Esophagus (tissue), 2 donors: ENCODE measurements around the gene SPACA4. TPM values are rescaled to one million over a fixed set of nuclear protein-coding genes. Genes with fewer than 3 reads are reported as not detected.

Source experiments
- H3K27ac ChIP-seq, 2 donors: one replicate each; pipeline ENCODE4 v1.5.1; 2013; ENCODE audit warnings: low read depth in 2 of 2, mild to moderate bottlenecking in 2 of 2, inconsistent platforms in 1 of 2, low read length in 1 of 2, moderate library complexity in 1 of 2
- H3K27me3 ChIP-seq, 2 donors: one replicate each; pipeline ENCODE4 v1.6.1; 2013; ENCODE audit warnings: low read length in 2 of 2, control low read depth in 1 of 2, mild to moderate bottlenecking in 1 of 2; ENCODE audit not compliant: insufficient read depth in 2 of 2, control insufficient read depth in 1 of 2
- H3K36me3 ChIP-seq, 2 donors: one replicate each; pipeline ENCODE4 v1.6.1; 2013; ENCODE audit warnings: low read length in 1 of 2; ENCODE audit not compliant: control insufficient read depth in 2 of 2, insufficient read depth in 2 of 2
- H3K4me1 ChIP-seq, 2 donors: one replicate each; pipeline ENCODE4 v1.6.1; 2013; ENCODE audit warnings: low read length in 1 of 2; ENCODE audit not compliant: control insufficient read depth in 2 of 2, insufficient read depth in 2 of 2
- H3K4me3 ChIP-seq, 2 donors: one replicate each; pipeline ENCODE4 v1.5.1; 2013; ENCODE audit warnings: low read length in 2 of 2, mild to moderate bottlenecking in 2 of 2, low read depth in 1 of 2, moderate library complexity in 1 of 2
- H3K9me3 ChIP-seq, 2 donors: one replicate each; pipeline ENCODE4 v1.6.1; 2013; ENCODE audit warnings: mild to moderate bottlenecking in 2 of 2, low read depth in 1 of 2, low read length in 1 of 2, moderate library complexity in 1 of 2; ENCODE audit not compliant: control insufficient read depth in 2 of 2, insufficient read depth in 1 of 2
- WGBS, 2 donors: extraction: QIAGEN DNeasy Blood & Tissue Kit; methylation state at CpG; one replicate each; pipeline ENCODE4 v1.1.7; 2013; 5-methylcytosine and 5-hydroxymethylcytosine counted together
- polyA plus RNA-seq, 2 donors: library from polyadenylated mRNA; stranded (reverse); fragments of 200-250 nt; gene quantifications; one replicate each; pipeline ENCODE4 v1.2.3, GENCODE V29; 2013
- donor health status: healthy with polysubstance abuse.
- donor health status: Bipolar disorder and iron deficiency.

The SPACA4 gene
- polyA plus RNA-seq, 2 donors, result 1.2 to 1.9 TPM

GRCh38 chr19:48644839-48645619 lies 38.5 kb downstream of the SPACA4 start:
- WGBS, 2 donors, result 2% methylated on average over 24 to 25 of the region's 25 CpGs
- Histone ChIP-seq H3K4me3 (peak overlapping the region; percentile 51 to 57), H3K27ac (peak overlapping the region; percentile 76 to 79)

DNA sequence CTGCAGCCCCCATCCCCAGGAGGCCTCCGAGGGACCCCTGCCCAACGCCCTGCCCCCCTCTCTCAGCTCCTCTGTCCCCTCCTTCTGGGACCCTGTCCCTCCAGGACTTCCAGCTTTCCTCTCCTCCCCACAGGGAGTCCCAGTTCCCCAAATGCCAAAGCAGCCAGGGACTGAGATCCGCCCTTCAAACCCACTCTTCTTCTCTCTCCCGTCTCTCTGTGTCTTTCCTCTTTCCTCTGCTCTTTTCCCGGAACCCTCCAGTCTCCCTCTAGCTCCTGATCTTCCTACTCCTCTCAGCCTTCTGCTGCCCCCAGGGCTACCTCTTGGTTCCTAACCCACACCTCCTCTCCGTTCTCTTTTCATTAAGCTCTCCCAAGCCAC lies 39.1 kb downstream of the SPACA4 start:
- peaks cover 0 to 7% of the 10 kb centered on the region in 2 donors for H3K4me1 ChIP-seq
- no peaks in the 10 kb centered on the region for H3K27me3 ChIP-seq
- H3K27ac ChIP-seq, result peak overlapping the region; percentile 76 to 79
- H3K4me3 ChIP-seq, result peak overlapping the region; percentile 51 to 57
- H3K36me3 ChIP-seq, result no peaks in the 10 kb centered on the region
- WGBS, 2 donors, result 0 to 1% methylated on average over 6 of the region's 6 CpGs
- no peaks in the 10 kb centered on the region for H3K9me3 ChIP-seq

More at GRCh38 chr19:48644839-48645619, 38.5 kb downstream of the SPACA4 start:
- Histone ChIP-seq H3K4me1 (peaks cover 0 to 7% of the 10 kb centered on the region in 2 donors), H3K36me3 (no peaks in the 10 kb centered on the region), H3K9me3 (no peaks in the 10 kb centered on the region), H3K27me3 (no peaks in the 10 kb centered on the region)

- 0 to 1% methylated on average over 25 to 33 of the region's 33 CpGs for WGBS, 2 donors
- peak within 1 kb of the TSS; percentile 76 to 79 for H3K27ac ChIP-seq
- H3K27me3 ChIP-seq, result no peaks in the 10 kb centered on the region
- H3K36me3 ChIP-seq, result no peaks in the 10 kb centered on the region
- H3K4me1 ChIP-seq, result peaks cover 0 to 7% of the 10 kb centered on the region in 2 donors
- H3K4me3 ChIP-seq, result peak within 1 kb of the TSS; percentile 51 to 57
- no peaks in the 10 kb centered on the region for H3K9me3 ChIP-seq
Observed at GRCh38 chr19:48646001-48646721, 39.6 kb downstream of the SPACA4 start, which contains the start of gene CA11. Gene CA11 (minus strand): TSS chr19:48646187. CDS start chr19:48645632, 555 bp downstream.

GRCh38 chr19:48646722-48647216 lies 40.2 kb downstream of the SPACA4 start:
- H3K4me1 ChIP-seq, result peaks cover 0 to 7% of the 10 kb centered on the region in 2 donors
- WGBS, 2 donors, result 12 to 17% methylated on average over 6 to 8 of the region's 10 CpGs
- H3K9me3 ChIP-seq, result no peaks in the 10 kb centered on the region
- H3K27ac ChIP-seq, result peak overlapping the region in 1 of 2 donors; percentile 79
- no peaks in the 10 kb centered on the region for H3K36me3 ChIP-seq
- H3K27me3 ChIP-seq, result no peaks in the 10 kb centered on the region
- H3K4me3 ChIP-seq, result peak overlapping the region in 1 of 2 donors; percentile 51

DNA sequence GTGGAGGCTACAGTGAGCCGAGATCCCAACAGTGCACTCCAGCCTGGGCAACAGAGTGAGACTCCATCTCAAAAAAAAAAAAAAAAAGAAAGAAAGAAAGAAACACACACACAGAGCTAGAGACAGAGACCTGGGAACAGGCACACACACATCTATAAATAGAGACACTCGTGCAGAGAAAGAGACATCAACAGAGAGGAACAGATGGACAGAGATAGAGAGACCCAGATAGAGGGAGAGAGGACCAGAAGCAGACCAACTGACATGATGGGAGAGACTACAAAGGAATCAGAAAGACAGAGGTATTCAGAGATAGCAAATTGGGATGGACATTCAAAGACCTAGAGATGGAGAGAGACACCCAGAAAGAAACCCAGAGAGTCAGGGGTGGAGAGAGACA lies 41.6 kb downstream of the SPACA4 start:
- Histone ChIP-seq H3K9me3 (no peaks in the 10 kb centered on the region), H3K27me3 (no peaks in the 10 kb centered on the region), H3K36me3 (no peaks in the 10 kb centered on the region), H3K27ac (no peak overlapping the region), H3K4me1 (peaks cover 0 to 7% of the 10 kb centered on the region in 2 donors), H3K4me3 (no peak overlapping the region)
- WGBS, 2 donors, result 75 to 77% methylated on average over 2 of the region's 2 CpGs

DNA sequence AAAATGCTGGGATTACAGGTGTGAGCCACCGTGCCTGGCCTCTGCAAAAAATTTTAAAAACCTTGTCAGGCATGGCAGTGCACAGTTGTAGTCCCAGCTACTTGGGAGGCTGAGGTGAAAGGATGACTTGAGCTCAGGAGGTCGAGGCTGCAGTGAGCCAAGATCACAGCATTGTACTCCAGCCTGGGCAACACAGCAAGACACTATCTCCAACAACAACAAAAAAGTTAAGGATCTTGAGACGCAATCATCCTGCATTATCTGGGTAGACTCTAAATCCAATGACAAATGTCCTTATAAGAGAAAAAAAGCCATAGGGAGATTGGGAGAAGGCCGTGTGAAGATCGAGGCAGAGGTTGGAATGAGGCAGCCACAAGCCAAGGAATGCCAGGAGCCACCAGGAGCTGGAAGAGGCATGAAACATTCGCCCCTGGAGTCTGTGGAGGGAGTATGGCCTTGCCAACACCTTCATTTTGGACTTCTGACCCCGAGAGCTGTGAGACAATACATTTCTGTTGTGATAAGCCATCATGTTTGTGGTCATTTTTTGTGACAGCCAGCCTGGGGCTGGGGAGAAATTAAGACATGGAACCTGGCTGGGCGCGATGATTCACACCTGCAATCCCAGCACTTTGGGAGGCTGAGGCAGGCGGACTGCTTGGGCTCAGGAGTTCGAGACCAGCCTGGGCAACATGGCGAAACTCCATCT lies 44.6 kb downstream of the SPACA4 start:
- Histone ChIP-seq H3K27me3 (no peaks in the 10 kb centered on the region), H3K4me3 (no peak overlapping the region), H3K4me1 (no peaks in the 10 kb centered on the region), H3K27ac (no peak overlapping the region), H3K9me3 (no peaks in the 10 kb centered on the region), H3K36me3 (no peaks in the 10 kb centered on the region)
- WGBS, 2 donors, result 92 to 93% methylated on average over 12 of the region's 12 CpGs

- Histone ChIP-seq H3K4me1 (no peaks in the 10 kb centered on the region), H3K9me3 (no peaks in the 10 kb centered on the region), H3K36me3 (no peaks in the 10 kb centered on the region), H3K4me3 (no peak overlapping the region), H3K27ac (no peak overlapping the region), H3K27me3 (no peaks in the 10 kb centered on the region)
- WGBS, 2 donors, result 78 to 92% methylated on average over 5 of the region's 5 CpGs
Observed at GRCh38 chr19:48651683-48652048, 45.1 kb downstream of the SPACA4 start.

- Histone ChIP-seq H3K27ac (no peak overlapping the region), H3K4me3 (no peak overlapping the region), H3K9me3 (no peaks in the 10 kb centered on the region), H3K27me3 (no peaks in the 10 kb centered on the region), H3K4me1 (no peaks in the 10 kb centered on the region), H3K36me3 (no peaks in the 10 kb centered on the region)
- 45 to 47% methylated on average over 11 of the region's 11 CpGs for WGBS, 2 donors
Observed at GRCh38 chr19:48654299-48655059, 47.9 kb downstream of the SPACA4 start.
